Measurements from ENCODE around the gene VAT1. TPM values are rescaled to one million over a fixed set of nuclear protein-coding genes. Genes with fewer than 3 reads are reported as not detected.

VAT1 gene
- total and polyA plus RNA-seq, 9 of the 15 experiments (the other 6 are each of a cell fraction or from before 2014, with no cell fraction given): 29.4 to 153 (median 66.7) TPM

GRCh38 chr17:43006639-43007551 lies 15.3 kb downstream of the VAT1 start, which contains the start of gene IFI35 (continued):
- no peak for TF ChIP-seq USF2 (CRISPR knock-in tag; IDR thresholded peaks at IDR 0.05)
- 0 out of 2 replicates have a peak, but pooled peaks have one; percentile 48 for TF ChIP-seq ADNP (tag; IDR thresholded peaks at IDR 0.05)
- no peak for TF ChIP-seq ZNF77 (CRISPR knock-in tag; IDR thresholded peaks at IDR 0.05)
- no peak for TF ChIP-seq GTF2E2 (tag; IDR thresholded peaks at IDR 0.05)
- TF ChIP-seq ZZZ3 (IDR thresholded peaks at IDR 0.05): no peak
- TF ChIP-seq ZNF408 (CRISPR knock-in tag; IDR thresholded peaks at IDR 0.05; ENCODE audit: low read depth): no peak
- TF ChIP-seq CSDE1 (IDR thresholded peaks at IDR 0.05): no peak
- TF ChIP-seq ESRRA (IDR thresholded peaks at IDR 0.05; ENCODE audit: borderline replicate concordance, low read depth): peak; percentile 15; the same call in 1 of the 2 replicates
- TF ChIP-seq CBX2 (IDR thresholded peaks at IDR 0.05; ENCODE audit: insufficient read depth, low read length, poor library complexity, severe bottlenecking): no peak
- TF ChIP-seq ZNF518B (CRISPR knock-in tag; IDR thresholded peaks at IDR 0.05): no peak
- TF ChIP-seq HCFC1 (IDR thresholded peaks at IDR 0.05; ENCODE audit: low read depth, low read length): peak; percentile 37; the same call in 1 of the 2 replicates
- TF ChIP-seq MTA2 (IDR thresholded peaks at IDR 0.05; ENCODE audit: low read depth): no peak
- peak in 1 of 2 experiments; percentile 51; a peak in 1 of 4 replicates for TF ChIP-seq ZNF318 (IDR thresholded peaks at IDR 0.05; ENCODE audit: borderline replicate concordance in 1 of 2, low read depth in 1 of 2)
- no peak for TF ChIP-seq ZNF551 (CRISPR knock-in tag; IDR thresholded peaks at IDR 0.05)
- TF ChIP-seq ZSCAN29 (IDR thresholded peaks at IDR 0.05): no peak

All from K562 (cell line).